Peyer's patch (tissue), 4 donors: ENCODE measurements around the gene EYS.

ENCODE experiments used
- CTCF ChIP-seq, 6 experiments: fragments of 450-650 bp in 4 of 6; fragments of 200-600 bp in 2 of 6; sonication (generic) in 1 of 6; IDR thresholded peaks; one replicate each; pipeline ENCODE4 v1.5.1; 2017 to 2019; ENCODE audit warnings: antibody characterized with exemption in 6 of 6, mild to moderate bottlenecking in 3 of 6, moderate library complexity in 1 of 6
- POLR2A ChIP-seq, 2 donors: fragments of 450-650 bp; IDR thresholded peaks; one replicate each; pipeline ENCODE4 v1.5.1; 2017; ENCODE audit warnings: antibody characterized with exemption in 2 of 2, mild to moderate bottlenecking in 2 of 2, moderate library complexity in 2 of 2

- no peak for TF ChIP-seq CTCF (IDR thresholded peaks at IDR 0.05)
- no peak for TF ChIP-seq POLR2A (IDR thresholded peaks at IDR 0.05)
Observed at GRCh38 chr6:64985726-64986125, 721.3 kb downstream of the EYS start.
